H9 (cell line): ENCODE measurements around the gene TMEFF2. TPM values are rescaled to one million over a fixed set of nuclear protein-coding genes. Genes with fewer than 3 reads are reported as not detected.

ENCODE experiments used
- DNase-seq: peaks from one replicate; pipeline ENCODE4 v3.0.0-alpha.2; 2017
- H2AFZ ChIP-seq: one replicate; pipeline ENCODE4 v1.6.1; 2013; ENCODE audit warnings: mild to moderate bottlenecking, low read length, control low read depth, moderate library complexity
- H2AK5ac ChIP-seq: 2 replicates; pipeline ENCODE4 v1.6.1; 2013; ENCODE audit warnings: low read length, control low read depth, mixed read lengths; ENCODE audit not compliant: insufficient read length
- H2BK120ac ChIP-seq: one replicate; pipeline ENCODE4 v1.6.1; 2013; ENCODE audit warnings: low read depth, mild to moderate bottlenecking, low read length, control low read depth, inconsistent platforms; ENCODE audit not compliant: poor library complexity, severe bottlenecking
- H2BK12ac ChIP-seq: 2 replicates; pipeline ENCODE4 v1.6.1; 2013; ENCODE audit warnings: low read length, control low read depth, mixed read lengths, low read depth; ENCODE audit not compliant: insufficient read length
- H2BK15ac ChIP-seq: 2 replicates; pipeline ENCODE4 v1.6.1; 2013; ENCODE audit warnings: low read depth, low read length, control low read depth
- H2BK20ac ChIP-seq: one replicate; pipeline ENCODE4 v1.6.1; 2013; ENCODE audit warnings: low read depth, mild to moderate bottlenecking, low read length, control low read depth, inconsistent platforms; ENCODE audit not compliant: poor library complexity, severe bottlenecking
- H2BK5ac ChIP-seq: 2 replicates; pipeline ENCODE4 v1.6.1; 2013; ENCODE audit warnings: low read length, control low read depth, mixed read lengths; ENCODE audit not compliant: insufficient read length
- H3K14ac ChIP-seq: 2 replicates; pipeline ENCODE4 v1.6.1; 2013; ENCODE audit warnings: low read length, control low read depth; ENCODE audit not compliant: insufficient read depth
- H3K18ac ChIP-seq: 2 replicates; pipeline ENCODE4 v1.6.1; 2013; ENCODE audit warnings: low read depth, mild to moderate bottlenecking, mixed read lengths, low read length, control low read depth; ENCODE audit not compliant: insufficient read length
- H3K23ac ChIP-seq: 2 replicates; pipeline ENCODE4 v1.6.1; 2013; ENCODE audit warnings: low read length, control low read depth, mixed read lengths, low read depth; ENCODE audit not compliant: insufficient read length
- H3K23me2 ChIP-seq: 2 replicates; pipeline ENCODE4 v1.6.1; 2013; ENCODE audit warnings: low read depth, mild to moderate bottlenecking, mixed read lengths, low read length, control low read depth; ENCODE audit not compliant: insufficient read length, poor library complexity, severe bottlenecking
- H3K27ac ChIP-seq: 2 replicates; pipeline ENCODE4 v1.5.1; 2013; ENCODE audit warnings: low read length, control low read depth, mixed read lengths, low read depth; ENCODE audit not compliant: insufficient read length
- H3K27me3 ChIP-seq: 2 replicates; pipeline ENCODE4 v1.6.1; 2013; ENCODE audit warnings: low read length, control low read depth, inconsistent platforms; ENCODE audit not compliant: insufficient read depth
- H3K4ac ChIP-seq: 2 replicates; pipeline ENCODE4 v1.6.1; 2013; ENCODE audit warnings: low read depth, mild to moderate bottlenecking, control low read depth, inconsistent platforms, low read length, moderate library complexity
- H3K4me1 ChIP-seq: 2 replicates; pipeline ENCODE4 v1.6.1; 2013; ENCODE audit warnings: low read length, control low read depth, inconsistent platforms; ENCODE audit not compliant: insufficient read depth
- H3K4me2 ChIP-seq: 2 replicates; pipeline ENCODE4 v1.6.1; 2013; ENCODE audit warnings: low read length, control low read depth, mixed read lengths; ENCODE audit not compliant: insufficient read length, insufficient read depth
- H3K56ac ChIP-seq: 2 replicates; pipeline ENCODE4 v1.6.1; 2013; ENCODE audit warnings: low read depth, mild to moderate bottlenecking, mixed read lengths, low read length, control low read depth; ENCODE audit not compliant: insufficient read length
- H3K79me1 ChIP-seq: 2 replicates; pipeline ENCODE4 v1.6.1; 2013; ENCODE audit warnings: low read depth, mild to moderate bottlenecking, moderate library complexity, low read length, control low read depth, inconsistent platforms; ENCODE audit not compliant: insufficient read depth, poor library complexity, severe bottlenecking
- H3K79me2 ChIP-seq: 2 replicates; pipeline ENCODE4 v1.6.1; 2013; ENCODE audit warnings: low read length, control low read depth, inconsistent platforms; ENCODE audit not compliant: insufficient read depth
- H3K9ac ChIP-seq: 2 replicates; pipeline ENCODE4 v1.6.1; 2013; ENCODE audit warnings: low read length, control low read depth, mixed read lengths; ENCODE audit not compliant: insufficient read length; ENCODE audit errors: extremely low read depth
- H3K9me3 ChIP-seq: one replicate; pipeline ENCODE4 v1.6.1; 2013; ENCODE audit warnings: low read depth, low read length, inconsistent platforms; ENCODE audit not compliant: control insufficient read depth
- H3T11ph ChIP-seq: one replicate; pipeline ENCODE4 v1.6.1; 2013; ENCODE audit warnings: mild to moderate bottlenecking, low read length, control low read depth, inconsistent platforms
- H4K20me1 ChIP-seq: one replicate; pipeline ENCODE4 v1.6.1; 2013; ENCODE audit not compliant: control insufficient read depth, insufficient read length, insufficient read depth
- H4K5ac ChIP-seq: 2 replicates; pipeline ENCODE4 v1.6.1; 2013; ENCODE audit warnings: low read depth, mild to moderate bottlenecking, mixed read lengths, low read length, control low read depth; ENCODE audit not compliant: insufficient read length
- H4K8ac ChIP-seq: replicated peaks from 2 replicates; pipeline ENCODE4 v1.6.1; 2013; ENCODE audit warnings: low read length, control low read depth, mixed read lengths, low read depth; ENCODE audit not compliant: insufficient read length
- H4K91ac ChIP-seq: 2 replicates; pipeline ENCODE4 v1.6.1; 2013; ENCODE audit warnings: low read depth, mild to moderate bottlenecking, moderate library complexity, mixed read lengths, low read length, control low read depth; ENCODE audit not compliant: insufficient read length
- H3K27ac Mint-ChIP-seq, 3 experiments: 2 replicates in 2 of 3; 3 replicates in 1 of 3; pipeline ENCODE4 v1.8.0; 2020 to 2021; ENCODE audit warnings: mixed read lengths in 3 of 3, mild to moderate bottlenecking in 1 of 3, moderate library complexity in 1 of 3
- H3K27me3 Mint-ChIP-seq: 2 replicates; pipeline ENCODE4 v1.8.0; 2021; ENCODE audit warnings: low read depth, mild to moderate bottlenecking, moderate library complexity, mixed read lengths
- H3K36me3 Mint-ChIP-seq, 3 experiments: 2 replicates in 2 of 3; 3 replicates in 1 of 3; pipeline ENCODE4 v1.8.0; 2020 to 2021; ENCODE audit warnings: low read depth in 3 of 3, mixed read lengths in 3 of 3; ENCODE audit not compliant: insufficient read depth in 1 of 3
- H3K4me1 Mint-ChIP-seq, 2 experiments: 2 replicates each; pipeline ENCODE4 v1.8.0; 2020; ENCODE audit warnings: mixed read lengths in 2 of 2
- H3K4me3 Mint-ChIP-seq, 2 experiments: 2 replicates in 1 of 2; 3 replicates in 1 of 2; pipeline ENCODE4 v1.8.0; 2020 to 2021; ENCODE audit warnings: mild to moderate bottlenecking in 2 of 2, mixed read lengths in 2 of 2, moderate library complexity in 1 of 2
- H3K9me3 Mint-ChIP-seq, 2 experiments: 2 replicates in 1 of 2; 3 replicates in 1 of 2; pipeline ENCODE4 v1.8.0; 2020; ENCODE audit warnings: mild to moderate bottlenecking in 2 of 2, mixed read lengths in 2 of 2, moderate library complexity in 1 of 2
- CTCF ChIP-seq: fragments of 200-600 bp; sonication (generic); conservative IDR thresholded peaks from 3 replicates; pipeline ENCODE4 v1.8.0; 2021; ENCODE audit warnings: antibody characterized with exemption, mild to moderate bottlenecking
- total RNA-seq: library from RNA; stranded (reverse); gene quantifications from 2 replicates; pipeline ENCODE4 v1.2.1, GENCODE V29; 2021

TMEFF2 gene
- total RNA-seq, 1 experiment from 2014 or later: 0.39 TPM

GRCh38 chr2:191908874-191909273 lies 285.9 kb downstream of the TMEFF2 start:
- Histone ChIP-seq H4K5ac (no peak overlapping the region), H3K23ac (no peak overlapping the region), H3K27ac (no peak overlapping the region), H2BK12ac (no peak overlapping the region), H2BK20ac (no peak overlapping the region), H2AFZ (no peak overlapping the region), H2AK5ac (no peak overlapping the region), H3K79me2 (no peaks in the 10 kb centered on the region), H3K79me1 (no peaks in the 10 kb centered on the region), H2BK15ac (no peak overlapping the region), H4K8ac (no peak overlapping the region), H3K23me2 (no peaks in the 10 kb centered on the region), H4K91ac (no peak overlapping the region), H2BK120ac (no peak overlapping the region), H4K20me1 (no peaks in the 10 kb centered on the region), H3T11ph (no peak overlapping the region), H3K4ac (no peak overlapping the region), H3K27me3 (no peaks in the 10 kb centered on the region), H3K4me1 (peaks cover 7% of the 10 kb centered on the region; the same call in 1 of the 2 replicates), H3K14ac (no peak overlapping the region), H3K4me2 (no peak overlapping the region), H3K56ac (no peak overlapping the region), H3K9me3 (no peaks in the 10 kb centered on the region), H3K9ac (no peak overlapping the region), H3K18ac (no peak overlapping the region), H2BK5ac (no peak overlapping the region)
- H3K27me3 Mint-ChIP-seq: no peaks in the 10 kb centered on the region
- no peak overlapping the region for H3K27ac Mint-ChIP-seq
- DNase-seq: no peak
- H3K4me3 Mint-ChIP-seq: no peak overlapping the region
- no peaks in the 10 kb centered on the region for H3K36me3 Mint-ChIP-seq
- H3K9me3 Mint-ChIP-seq: no peaks in the 10 kb centered on the region
- no peak for TF ChIP-seq CTCF
- peaks cover 25 to 26% of the 10 kb centered on the region in 2 experiments for H3K4me1 Mint-ChIP-seq
